GM12875 (cell line): ENCODE measurements around the gene LGALS7B.
"Not testable (repeated sequence)": the region's sequence is repeated elsewhere in the genome, so short reads cannot be mapped to it uniquely, and the experiment has no call there.

ENCODE experiments used
- H3K4me3 ChIP-seq: one replicate; pipeline ENCODE4 v1.5.1; 2011; ENCODE audit warnings: low read depth, low read length, control low read depth
- CTCF ChIP-seq: IDR thresholded peaks from 2 replicates; pipeline ENCODE4 v1.5.1; 2011; ENCODE audit warnings: low read depth, mild to moderate bottlenecking, control low read depth, inconsistent platforms, low read length, moderate library complexity, borderline replicate concordance; ENCODE audit not compliant: insufficient read depth

LGALS7B gene

GRCh38 chr19:38763795-38764220 is 25.2 kb upstream of the LGALS7B start:
- no peak overlapping the region for H3K4me3 ChIP-seq
- TF ChIP-seq CTCF: no peak

GRCh38 chr19:38765214-38765613 is 23.8 kb upstream of the LGALS7B start:
- no peak overlapping the region for H3K4me3 ChIP-seq
- TF ChIP-seq CTCF: no peak

DNA sequence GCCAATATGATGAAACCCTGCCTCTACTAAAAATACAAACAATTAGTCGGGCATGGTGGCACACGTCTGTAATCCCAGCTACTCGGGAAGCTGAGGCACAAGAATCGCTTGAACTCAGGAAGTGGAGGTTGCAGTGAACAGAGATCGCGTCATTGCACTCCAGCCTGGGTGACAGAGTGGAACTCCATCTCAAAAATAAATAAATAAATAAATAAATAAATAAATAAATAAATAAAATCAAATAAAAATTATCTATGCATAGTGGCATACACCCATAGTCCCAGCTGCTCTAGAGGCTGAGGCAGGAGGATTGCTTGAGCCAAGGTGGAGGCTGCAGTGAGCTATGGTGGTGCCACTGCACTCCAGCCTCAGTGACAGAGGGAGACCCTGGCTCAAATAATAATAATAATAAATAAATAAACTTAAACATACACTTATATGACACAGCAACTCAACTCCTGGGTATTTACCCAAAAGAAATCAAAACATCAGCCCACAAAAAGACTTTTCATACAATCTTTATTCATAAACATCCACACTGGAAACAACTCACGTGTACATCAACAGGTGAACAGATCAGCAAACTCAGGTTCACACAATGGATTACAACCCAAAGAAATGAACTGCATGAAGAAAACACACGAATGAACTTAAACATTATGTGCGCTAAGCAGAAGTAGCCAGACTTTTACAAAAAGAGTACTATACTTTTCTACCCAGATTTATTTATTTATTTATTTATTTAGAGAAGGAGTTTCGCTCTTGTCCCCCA is 22.5 kb upstream of the LGALS7B start:
- no peak overlapping the region for H3K4me3 ChIP-seq
- no peak for TF ChIP-seq CTCF

DNA sequence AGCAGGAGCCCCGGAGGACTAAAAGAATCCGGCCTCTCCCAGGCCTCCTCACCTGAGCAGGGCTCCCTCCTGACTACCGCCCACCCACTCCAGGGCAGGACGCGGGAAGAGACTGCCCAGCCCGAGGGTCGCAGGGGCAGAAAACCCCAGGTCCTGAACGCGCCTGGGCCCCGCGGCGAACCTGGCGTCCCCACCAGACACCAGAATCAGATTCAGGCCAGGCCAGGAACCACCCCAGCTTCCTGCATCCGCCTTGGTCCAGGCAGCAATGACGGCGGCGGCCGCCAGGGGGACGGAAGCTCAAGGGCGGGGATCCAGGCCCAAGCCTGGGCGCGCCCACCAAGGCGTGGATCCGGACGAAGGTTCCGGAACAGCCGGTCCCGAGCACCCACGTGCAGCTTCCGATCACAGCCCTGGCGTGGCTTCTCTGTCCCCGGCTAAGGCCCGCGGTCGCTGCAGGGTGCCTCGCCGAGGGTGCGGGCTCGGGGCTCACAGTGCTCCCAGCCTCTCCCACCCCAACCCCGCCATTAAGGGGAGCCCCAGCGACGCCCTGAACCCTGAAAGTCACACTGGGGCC is 19.3 kb upstream of the LGALS7B start:
- peak overlapping the region; percentile 5 for H3K4me3 ChIP-seq
- TF ChIP-seq CTCF: peak; percentile 78

- peak overlapping the region; percentile 5 for H3K4me3 ChIP-seq
Measured at GRCh38 chr19:38770228-38770948, 18.6 kb upstream of the LGALS7B start.

DNA sequence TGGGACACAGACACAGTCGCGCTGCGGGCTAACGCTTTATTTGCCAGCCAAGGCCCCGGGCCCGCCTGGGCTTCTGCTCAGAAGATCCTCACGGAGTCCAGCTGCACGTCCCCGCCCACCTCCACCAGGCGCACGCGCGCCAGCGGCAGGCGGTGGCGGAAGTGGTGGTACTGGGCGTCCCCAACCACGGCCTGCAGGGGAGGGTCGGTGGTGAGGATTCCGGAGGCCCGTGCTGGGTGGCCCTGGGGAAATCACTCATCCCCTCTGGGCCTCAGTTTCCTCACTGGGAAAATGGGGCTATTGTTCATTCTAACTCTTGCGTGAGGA is 18.1 kb upstream of the LGALS7B start:
- H3K4me3 ChIP-seq: not testable (repeated sequence)

DNA sequence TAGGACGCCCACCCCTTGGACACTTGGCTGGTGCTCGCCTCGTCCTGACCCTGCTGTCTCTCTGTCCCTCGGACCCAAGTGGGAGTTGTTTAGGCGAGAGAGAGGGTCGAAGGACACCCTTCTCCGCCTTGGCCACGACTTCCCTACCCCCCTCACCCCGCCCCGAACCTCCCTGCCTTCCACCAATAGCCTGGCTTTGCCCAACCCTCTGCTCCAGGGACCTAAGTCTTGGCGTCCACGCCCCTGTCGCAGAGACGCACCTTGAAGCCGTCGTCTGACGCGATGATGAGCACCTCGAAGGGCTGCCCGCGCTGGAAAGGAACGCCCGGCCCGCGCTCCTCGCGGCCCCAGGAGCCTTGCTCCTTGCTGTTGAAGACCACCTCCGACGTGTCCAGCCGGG is 17.4 kb upstream of the LGALS7B start:
- H3K4me3 ChIP-seq: not testable (repeated sequence)

DNA sequence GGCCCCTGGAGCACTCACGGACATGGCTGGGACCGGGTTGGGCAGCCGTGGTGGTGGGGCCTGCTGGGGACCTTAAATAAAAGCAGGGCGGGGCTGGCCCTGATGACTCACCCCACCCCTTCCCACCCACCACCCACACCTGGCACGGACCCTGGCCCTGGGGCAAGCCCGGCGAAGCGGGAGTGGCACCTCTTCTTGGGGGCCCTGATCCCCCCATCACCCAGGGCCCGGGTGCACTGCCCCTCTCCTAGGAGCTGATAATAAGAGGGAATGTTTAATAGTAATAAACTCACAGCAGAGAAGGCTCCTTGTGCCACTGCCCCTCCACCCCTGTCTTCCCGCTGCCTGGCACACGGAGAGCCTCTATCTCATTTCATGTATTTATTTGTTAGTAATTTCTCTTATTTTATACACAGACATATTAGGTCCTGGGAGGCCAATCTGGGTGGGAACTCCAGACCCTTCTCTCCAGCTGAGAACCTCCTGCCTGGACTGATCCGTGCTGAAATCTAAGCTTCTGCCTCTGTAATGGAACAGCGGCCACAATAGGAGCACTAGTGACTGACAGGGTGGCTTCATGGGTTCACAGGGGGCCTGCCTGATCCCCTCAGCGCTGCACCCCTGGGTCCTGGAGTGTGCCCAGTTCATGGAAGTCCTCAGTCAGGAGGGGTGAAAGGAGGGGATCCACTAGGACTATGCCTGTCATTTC is 15.4 kb upstream of the LGALS7B start, which contains the start of gene LGALS7:
Gene LGALS7 (minus strand): TSS at position 49 of the 709 bp plus-strand sequence. CDS start 25 bp downstream, at position 24.
- no peak within 1 kb of the TSS for H3K4me3 ChIP-seq
- no peak for TF ChIP-seq CTCF
